GM19193 (cell line): ENCODE results near the gene DHCR24.

Experiments
- POLR2A ChIP-seq: IDR thresholded peaks from 4 replicates; pipeline ENCODE4 v1.6.1; 2011; ENCODE audit not compliant: insufficient read depth, insufficient read length; ENCODE audit errors: extremely low read depth

Gene DHCR24, protein sequence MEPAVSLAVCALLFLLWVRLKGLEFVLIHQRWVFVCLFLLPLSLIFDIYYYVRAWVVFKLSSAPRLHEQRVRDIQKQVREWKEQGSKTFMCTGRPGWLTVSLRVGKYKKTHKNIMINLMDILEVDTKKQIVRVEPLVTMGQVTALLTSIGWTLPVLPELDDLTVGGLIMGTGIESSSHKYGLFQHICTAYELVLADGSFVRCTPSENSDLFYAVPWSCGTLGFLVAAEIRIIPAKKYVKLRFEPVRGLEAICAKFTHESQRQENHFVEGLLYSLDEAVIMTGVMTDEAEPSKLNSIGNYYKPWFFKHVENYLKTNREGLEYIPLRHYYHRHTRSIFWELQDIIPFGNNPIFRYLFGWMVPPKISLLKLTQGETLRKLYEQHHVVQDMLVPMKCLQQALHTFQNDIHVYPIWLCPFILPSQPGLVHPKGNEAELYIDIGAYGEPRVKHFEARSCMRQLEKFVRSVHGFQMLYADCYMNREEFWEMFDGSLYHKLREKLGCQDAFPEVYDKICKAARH

GRCh38 chr1:54886724-54887664 lies at the start of gene DHCR24:
Gene DHCR24 (minus strand): TSS chr1:54887195. CDS start chr1:54887119, 76 bp downstream.
- peak; percentile 94 for TF ChIP-seq POLR2A

GRCh38 chr1:54936791-54937190 lies 49.8 kb upstream of the DHCR24 start:
- TF ChIP-seq POLR2A = no peak

DNA sequence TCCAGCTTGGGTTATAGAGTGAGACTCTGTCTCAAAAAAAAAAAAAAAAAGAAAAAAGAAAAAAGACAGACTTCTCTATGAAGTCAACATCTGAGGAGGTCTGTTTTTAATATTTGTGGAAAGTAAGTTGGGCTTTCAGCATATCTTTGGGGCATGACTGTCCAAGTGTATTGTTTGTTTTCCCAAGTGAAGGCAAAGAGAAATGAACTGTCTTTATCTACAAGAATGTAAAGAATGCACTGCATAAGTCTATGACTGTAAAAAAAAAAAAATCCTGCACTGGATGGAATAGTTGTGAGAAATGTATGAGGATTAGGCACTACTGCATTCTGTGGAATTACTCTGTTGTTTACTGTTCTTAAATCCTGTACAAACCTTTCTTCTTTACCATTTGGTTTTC lies 47.9 kb upstream of the DHCR24 start:
- no peak for TF ChIP-seq POLR2A

DNA sequence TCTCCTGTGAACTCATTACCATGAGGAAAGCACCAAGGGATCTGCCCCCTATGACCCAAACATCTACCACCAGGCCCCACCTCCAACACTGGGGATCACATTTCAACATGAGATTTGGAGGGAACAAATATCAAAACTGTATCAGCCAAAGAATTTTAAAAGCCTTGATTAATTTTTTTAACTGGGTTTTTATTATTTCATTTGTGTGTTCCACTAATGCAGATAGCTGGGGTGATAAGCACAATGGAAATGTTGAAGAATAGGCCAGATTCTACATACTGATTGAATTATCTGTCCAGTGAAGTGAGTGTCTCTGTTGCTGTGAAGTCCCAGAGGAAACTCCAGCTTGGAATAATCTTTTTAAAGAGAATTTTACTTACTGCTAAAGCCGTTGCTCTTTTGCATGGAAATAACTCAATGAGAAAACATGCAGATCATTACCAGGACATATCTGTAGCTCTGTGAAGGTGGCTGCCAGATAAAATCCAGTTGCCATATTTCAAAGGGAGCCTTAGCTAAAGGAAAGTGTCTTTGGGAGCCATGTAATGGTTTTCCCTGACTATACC lies 44.4 kb upstream of the DHCR24 start:
- TF ChIP-seq POLR2A = no peak

DNA sequence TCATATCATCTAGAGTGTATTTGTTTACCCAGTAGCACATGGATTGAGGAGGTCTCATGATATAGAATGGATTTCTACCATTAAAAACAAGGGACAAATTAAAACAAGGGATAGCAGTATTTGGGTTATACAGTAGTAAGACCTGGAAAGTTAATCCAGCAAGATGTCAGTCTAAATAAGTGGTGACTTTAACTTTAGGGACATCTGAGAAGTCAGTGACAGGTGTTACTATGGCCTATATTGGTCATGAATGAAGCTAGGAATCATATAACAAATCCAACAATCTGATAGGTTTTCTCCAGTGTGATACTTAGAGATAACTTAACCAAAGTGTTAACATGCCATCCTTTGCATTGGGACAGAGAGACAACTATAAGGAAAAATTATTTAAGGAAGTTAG lies 42.7 kb upstream of the DHCR24 start:
- TF ChIP-seq POLR2A = no peak

- no peak for TF ChIP-seq POLR2A
Observed at GRCh38 chr1:54928327-54928726, 41.3 kb upstream of the DHCR24 start.

- TF ChIP-seq POLR2A = no peak
Observed at GRCh38 chr1:54927472-54928240, 40.7 kb upstream of the DHCR24 start.

DNA sequence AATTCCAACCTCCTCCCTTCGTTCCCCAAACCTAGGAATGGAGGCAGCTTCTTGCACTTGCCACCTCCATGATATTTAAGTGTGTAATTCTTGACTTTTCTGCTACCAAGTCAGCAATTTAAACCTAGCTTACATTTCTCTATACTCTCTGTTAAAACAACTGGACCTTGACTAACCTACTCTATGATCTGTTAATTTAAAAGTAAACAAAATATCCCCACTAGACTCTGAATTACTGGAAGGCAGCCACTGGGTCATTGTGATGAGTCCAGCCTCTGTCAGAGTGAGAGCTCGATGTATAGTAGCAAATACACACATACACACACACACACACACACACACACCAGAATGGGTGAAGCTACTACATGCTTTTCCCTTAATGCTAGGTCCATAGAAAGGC lies 40.0 kb upstream of the DHCR24 start:
- TF ChIP-seq POLR2A = no peak

DNA sequence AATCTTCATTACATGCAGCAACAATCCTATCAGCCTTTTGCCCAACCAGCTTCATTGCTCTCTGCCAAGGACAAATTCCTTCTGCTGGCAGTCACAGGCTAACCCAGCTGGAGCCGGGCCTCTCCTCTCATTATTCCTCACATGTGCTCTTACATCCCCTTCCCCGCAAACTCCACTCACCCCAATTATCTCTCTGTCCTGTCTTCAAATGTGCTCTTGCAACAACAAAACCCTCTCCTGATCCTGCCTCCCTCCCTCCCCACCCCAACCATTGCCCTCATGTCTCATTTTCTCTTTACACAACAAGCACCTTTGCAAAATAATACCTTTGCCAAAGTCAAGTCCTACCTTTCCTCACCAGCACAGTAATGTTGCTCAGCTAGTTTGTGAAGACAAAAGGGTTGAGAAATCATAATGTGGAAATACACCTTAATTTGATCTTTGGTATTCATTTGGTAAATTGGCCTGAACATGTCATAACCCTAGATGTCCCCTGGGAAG lies 36.0 kb upstream of the DHCR24 start:
- no peak for TF ChIP-seq POLR2A

- TF ChIP-seq POLR2A = no peak
Observed at GRCh38 chr1:54922040-54922761, 35.2 kb upstream of the DHCR24 start.

DNA sequence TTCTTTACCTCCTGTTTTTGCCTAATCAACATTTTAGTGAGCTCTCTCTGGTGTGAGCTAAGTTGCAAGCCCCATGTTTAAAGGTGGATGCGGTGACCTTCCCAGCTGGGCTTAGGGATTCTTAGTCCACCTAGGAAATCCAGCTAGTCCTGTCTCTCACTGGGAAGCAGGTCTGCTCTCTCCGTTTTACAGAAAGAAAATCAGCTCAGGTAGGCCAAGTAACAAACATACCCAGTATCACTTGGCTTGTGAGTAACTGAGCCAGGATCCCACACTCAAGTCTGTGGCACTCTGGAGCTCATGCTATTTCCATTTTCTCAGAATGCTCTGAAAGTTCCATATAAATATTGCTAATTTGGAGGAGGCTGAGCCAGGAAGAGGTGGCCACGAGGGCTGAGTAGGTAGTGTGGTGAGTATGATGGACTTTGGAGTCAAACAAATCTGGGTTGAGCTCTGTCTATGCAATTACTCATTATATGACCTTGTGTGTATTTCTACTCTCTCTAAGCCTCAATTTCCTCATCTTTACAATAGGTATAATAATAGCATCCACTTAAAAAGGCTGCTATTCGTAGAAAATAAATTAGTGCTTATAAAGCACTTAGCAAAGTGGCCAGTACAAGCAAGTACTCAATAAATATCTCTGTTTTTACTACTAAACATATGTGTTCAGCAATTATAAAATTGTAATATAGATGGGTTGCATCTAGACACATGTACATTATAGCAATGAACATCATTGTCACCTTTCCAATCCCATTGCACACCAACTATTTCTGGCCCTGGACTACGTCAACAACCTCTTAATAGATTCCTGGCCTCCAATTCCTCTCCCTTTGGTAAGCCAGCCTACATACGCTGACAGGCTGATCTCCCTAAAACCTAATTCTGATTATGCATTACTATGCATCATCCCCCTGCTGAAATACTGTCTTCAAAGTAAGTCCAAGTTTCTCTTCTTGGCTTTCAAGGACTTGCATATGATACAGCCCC lies 32.7 kb upstream of the DHCR24 start:
- no peak for TF ChIP-seq POLR2A

- TF ChIP-seq POLR2A = no peak
Observed at GRCh38 chr1:54906586-54906985, 19.6 kb upstream of the DHCR24 start.

- no peak for TF ChIP-seq POLR2A
Observed at GRCh38 chr1:54904476-54905048, 17.6 kb upstream of the DHCR24 start.

GRCh38 chr1:54894271-54894670 lies 7.3 kb upstream of the DHCR24 start:
- TF ChIP-seq POLR2A = no peak
